Effector memory CD4-positive, alpha-beta T cell (primary cell): Measurements from ENCODE around the gene NDUFAF5.

ENCODE experiments used
- DNase-seq, 3 donors: peaks; one replicate each; pipeline ENCODE4 v3.0.0-alpha.2; 2020
- H3K27ac ChIP-seq: 2 replicates; pipeline ENCODE4 v1.7.0; 2013; ENCODE audit warnings: mild to moderate bottlenecking, low read length, moderate library complexity; ENCODE audit not compliant: insufficient read depth, poor library complexity, severe bottlenecking
- H3K27me3 ChIP-seq: replicated peaks from 2 replicates; pipeline ENCODE4 v1.7.0; 2013; ENCODE audit warnings: mild to moderate bottlenecking, low read length; ENCODE audit not compliant: insufficient read depth, control insufficient read depth, poor library complexity, severe bottlenecking
- H3K36me3 ChIP-seq: 2 replicates; pipeline ENCODE4 v1.7.0; 2013; ENCODE audit warnings: mild to moderate bottlenecking, low read length, moderate library complexity; ENCODE audit not compliant: control insufficient read depth, insufficient read depth
- H3K4me1 ChIP-seq: 2 replicates; pipeline ENCODE4 v1.7.0; 2013; ENCODE audit warnings: low read length, mild to moderate bottlenecking; ENCODE audit not compliant: control insufficient read depth, insufficient read depth, poor library complexity, severe bottlenecking
- H3K4me3 ChIP-seq: 2 replicates; pipeline ENCODE4 v1.7.0; 2013; ENCODE audit warnings: low read length, low read depth, mild to moderate bottlenecking; ENCODE audit not compliant: insufficient read depth, poor library complexity, severe bottlenecking
- H3K9me3 ChIP-seq: 2 replicates; pipeline ENCODE4 v1.7.0; 2013; ENCODE audit warnings: mild to moderate bottlenecking, low read length, moderate library complexity; ENCODE audit not compliant: control insufficient read depth

The NDUFAF5 gene

GRCh38 chr20:13841206-13841605, 56.4 kb downstream of the NDUFAF5 start:
- no peak for DNase-seq
- Histone ChIP-seq H3K27me3 (no peaks in the 10 kb centered on the region), H3K36me3 (no peaks in the 10 kb centered on the region), H3K27ac (no peak overlapping the region), H3K9me3 (no peaks in the 10 kb centered on the region), H3K4me3 (no peak overlapping the region), H3K4me1 (no peaks in the 10 kb centered on the region)

- no peaks in the 10 kb centered on the region for H3K4me1 ChIP-seq
- no peak overlapping the region for H3K27ac ChIP-seq
- no peaks in the 10 kb centered on the region for H3K36me3 ChIP-seq
- no peaks in the 10 kb centered on the region for H3K27me3 ChIP-seq
- H3K9me3 ChIP-seq = no peaks in the 10 kb centered on the region
- H3K4me3 ChIP-seq = no peak overlapping the region
- no peak for DNase-seq
These were observed 59.5 kb downstream of the NDUFAF5 start for GRCh38 chr20:13844296-13844695.

GRCh38 chr20:13851279-13851678, 66.5 kb downstream of the NDUFAF5 start:
- no peaks in the 10 kb centered on the region for H3K36me3 ChIP-seq
- no peaks in the 10 kb centered on the region for H3K27me3 ChIP-seq
- H3K4me1 ChIP-seq = no peaks in the 10 kb centered on the region
- no peak overlapping the region for H3K4me3 ChIP-seq
- no peak overlapping the region for H3K27ac ChIP-seq
- no peak for DNase-seq
- no peaks in the 10 kb centered on the region for H3K9me3 ChIP-seq

- H3K4me3 ChIP-seq = no peak overlapping the region
- H3K27me3 ChIP-seq = no peaks in the 10 kb centered on the region
- H3K4me1 ChIP-seq = no peaks in the 10 kb centered on the region
- DNase-seq = no peak
- H3K36me3 ChIP-seq = no peaks in the 10 kb centered on the region
- no peak overlapping the region for H3K27ac ChIP-seq
- H3K9me3 ChIP-seq = no peaks in the 10 kb centered on the region
These were observed 67.5 kb downstream of the NDUFAF5 start for GRCh38 chr20:13852306-13852705.

GRCh38 chr20:13855613-13856012, 70.8 kb downstream of the NDUFAF5 start:
- H3K4me1 ChIP-seq = no peaks in the 10 kb centered on the region
- H3K4me3 ChIP-seq = no peak overlapping the region
- no peak for DNase-seq
- no peaks in the 10 kb centered on the region for H3K36me3 ChIP-seq
- no peaks in the 10 kb centered on the region for H3K27me3 ChIP-seq
- no peak overlapping the region for H3K27ac ChIP-seq
- no peaks in the 10 kb centered on the region for H3K9me3 ChIP-seq

- H3K27me3 ChIP-seq = no peaks in the 10 kb centered on the region
- H3K36me3 ChIP-seq = no peaks in the 10 kb centered on the region
- no peaks in the 10 kb centered on the region for H3K9me3 ChIP-seq
- H3K4me1 ChIP-seq = no peaks in the 10 kb centered on the region
- H3K27ac ChIP-seq = no peak overlapping the region
- no peak for DNase-seq
- H3K4me3 ChIP-seq = no peak overlapping the region
These were observed 71.5 kb downstream of the NDUFAF5 start for GRCh38 chr20:13856354-13856753.

- Histone ChIP-seq H3K27me3 (no peaks in the 10 kb centered on the region), H3K36me3 (no peaks in the 10 kb centered on the region), H3K4me1 (no peaks in the 10 kb centered on the region), H3K27ac (no peak overlapping the region), H3K9me3 (no peaks in the 10 kb centered on the region), H3K4me3 (no peak overlapping the region)
- DNase-seq = no peak
These were observed 72.5 kb downstream of the NDUFAF5 start for GRCh38 chr20:13857304-13857703.

GRCh38 chr20:13857961-13858360, 73.1 kb downstream of the NDUFAF5 start:
- Histone ChIP-seq H3K36me3 (no peaks in the 10 kb centered on the region), H3K27ac (no peak overlapping the region), H3K4me1 (no peaks in the 10 kb centered on the region), H3K4me3 (no peak overlapping the region), H3K9me3 (no peaks in the 10 kb centered on the region), H3K27me3 (no peaks in the 10 kb centered on the region)
- DNase-seq = no peak

- no peak for DNase-seq
- Histone ChIP-seq H3K36me3 (no peaks in the 10 kb centered on the region), H3K9me3 (no peaks in the 10 kb centered on the region), H3K27ac (no peak overlapping the region), H3K27me3 (no peaks in the 10 kb centered on the region), H3K4me1 (no peaks in the 10 kb centered on the region), H3K4me3 (no peak overlapping the region)
These were observed 73.6 kb downstream of the NDUFAF5 start for GRCh38 chr20:13858439-13858838.

GRCh38 chr20:13858871-13859270, 74.0 kb downstream of the NDUFAF5 start:
- Histone ChIP-seq H3K4me1 (no peaks in the 10 kb centered on the region), H3K36me3 (no peaks in the 10 kb centered on the region), H3K9me3 (no peaks in the 10 kb centered on the region), H3K4me3 (no peak overlapping the region), H3K27me3 (no peaks in the 10 kb centered on the region), H3K27ac (no peak overlapping the region)
- no peak for DNase-seq

GRCh38 chr20:13862245-13862644, 77.4 kb downstream of the NDUFAF5 start:
- H3K9me3 ChIP-seq = no peaks in the 10 kb centered on the region
- DNase-seq = no peak
- no peaks in the 10 kb centered on the region for H3K27me3 ChIP-seq

More at GRCh38 chr20:13862245-13862644, 77.4 kb downstream of the NDUFAF5 start:
- Histone ChIP-seq H3K4me1 (no peaks in the 10 kb centered on the region), H3K27ac (no peak overlapping the region), H3K36me3 (no peaks in the 10 kb centered on the region), H3K4me3 (no peak overlapping the region)
